Effector CD8-positive, alpha-beta T cell (primary cell): ENCODE results near the gene PRKCSH.
"Not testable (repeated sequence)": the region's sequence is repeated elsewhere in the genome, so short reads cannot be mapped to it uniquely, and the experiment has no call there.

Experiments used
- DNase-seq: peaks from one replicate; lab custom pipeline; 2025; lab: John Stamatoyannopoulos, UW

The PRKCSH gene

GRCh38 chr19:11448923-11449554, 13.6 kb downstream of the PRKCSH start:
- no peak for DNase-seq

GRCh38 chr19:11450570-11451326, 15.3 kb downstream of the PRKCSH start:
- no peak for DNase-seq

GRCh38 chr19:11451327-11451870, 16.0 kb downstream of the PRKCSH start:
- no peak for DNase-seq

- DNase-seq, result no peak
Measured at GRCh38 chr19:11451871-11452619, 16.6 kb downstream of the PRKCSH start.

GRCh38 chr19:11452620-11453310, 17.3 kb downstream of the PRKCSH start:
- no peak for DNase-seq

- DNase-seq, result no peak
Measured at GRCh38 chr19:11453468-11454341, 18.3 kb downstream of the PRKCSH start.

GRCh38 chr19:11455233-11455554, 19.8 kb downstream of the PRKCSH start:
- DNase-seq, result not testable (repeated sequence)

GRCh38 chr19:11456659-11457058, 21.2 kb downstream of the PRKCSH start:
- DNase-seq, result no peak

GRCh38 chr19:11457115-11457514, 21.7 kb downstream of the PRKCSH start:
- no peak for DNase-seq

- no peak for DNase-seq
Measured at GRCh38 chr19:11457831-11458230, 22.4 kb downstream of the PRKCSH start.

GRCh38 chr19:11458236-11458900, 22.9 kb downstream of the PRKCSH start:
- DNase-seq, result no peak

- not testable (repeated sequence) for DNase-seq
Measured at GRCh38 chr19:11458912-11459311, 23.5 kb downstream of the PRKCSH start.

GRCh38 chr19:11460207-11460606, 24.8 kb downstream of the PRKCSH start:
- DNase-seq, result no peak

- no peak for DNase-seq
Measured at GRCh38 chr19:11461453-11461852, 26.0 kb downstream of the PRKCSH start.

- DNase-seq, result no peak
Measured at GRCh38 chr19:11463391-11463790, 28.0 kb downstream of the PRKCSH start.

GRCh38 chr19:11464333-11465265, 29.2 kb downstream of the PRKCSH start:
- DNase-seq, result no peak

GRCh38 chr19:11465600-11465999, 30.2 kb downstream of the PRKCSH start:
- DNase-seq, result no peak

- DNase-seq, result not testable (repeated sequence)
Measured at GRCh38 chr19:11468266-11468845, 32.9 kb downstream of the PRKCSH start.

GRCh38 chr19:11473725-11474124, 38.3 kb downstream of the PRKCSH start:
- no peak for DNase-seq
